ENCODE results near the gene FECH.

GRCh38 chr18:57543560-57543959 is 42.9 kb downstream of the FECH start:
- TF ChIP-seq POLR2A (IDR thresholded peaks at IDR 0.05) = no peak
- TF ChIP-seq, protein P1, sequence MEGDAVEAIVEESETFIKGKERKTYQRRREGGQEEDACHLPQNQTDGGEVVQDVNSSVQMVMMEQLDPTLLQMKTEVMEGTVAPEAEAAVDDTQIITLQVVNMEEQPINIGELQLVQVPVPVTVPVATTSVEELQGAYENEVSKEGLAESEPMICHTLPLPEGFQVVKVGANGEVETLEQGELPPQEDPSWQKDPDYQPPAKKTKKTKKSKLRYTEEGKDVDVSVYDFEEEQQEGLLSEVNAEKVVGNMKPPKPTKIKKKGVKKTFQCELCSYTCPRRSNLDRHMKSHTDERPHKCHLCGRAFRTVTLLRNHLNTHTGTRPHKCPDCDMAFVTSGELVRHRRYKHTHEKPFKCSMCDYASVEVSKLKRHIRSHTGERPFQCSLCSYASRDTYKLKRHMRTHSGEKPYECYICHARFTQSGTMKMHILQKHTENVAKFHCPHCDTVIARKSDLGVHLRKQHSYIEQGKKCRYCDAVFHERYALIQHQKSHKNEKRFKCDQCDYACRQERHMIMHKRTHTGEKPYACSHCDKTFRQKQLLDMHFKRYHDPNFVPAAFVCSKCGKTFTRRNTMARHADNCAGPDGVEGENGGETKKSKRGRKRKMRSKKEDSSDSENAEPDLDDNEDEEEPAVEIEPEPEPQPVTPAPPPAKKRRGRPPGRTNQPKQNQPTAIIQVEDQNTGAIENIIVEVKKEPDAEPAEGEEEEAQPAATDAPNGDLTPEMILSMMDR (IDR thresholded peaks at IDR 0.05) = no peak
